ENCODE results near the gene RALGAPA1. TPM values are rescaled to one million over a fixed set of nuclear protein-coding genes. Genes with fewer than 3 reads are reported as not detected.
A peak's percentile ranks its signal among the peaks of the same experiment; 100 is the strongest.

RALGAPA1 gene
- total and polyA plus RNA-seq, 2 donors (not counting 1 experiment from before 2014, with no cell fraction given): 7.2 to 34.5 TPM

GRCh38 chr14:35682802-35683201 lies 126.3 kb downstream of the RALGAPA1 start:
- TF ChIP-seq CTCF (conservative IDR thresholded peaks at IDR 0.05 in 1 of 2, IDR thresholded peaks at IDR 0.05 in 1 of 2; ENCODE audit: low read depth in 1 of 2, low read length in 2 of 2): no peak
- no peak for TF ChIP-seq EZH2 (IDR thresholded peaks at IDR 0.05; ENCODE audit: low read length, missing control alignments)
- H3K9ac ChIP-seq (ENCODE audit: insufficient read depth, low read length): no peak overlapping the region
- H4K20me1 ChIP-seq (ENCODE audit: control insufficient read depth, extremely low read depth, insufficient read depth, low read length): no peaks in the 10 kb centered on the region
- no peaks in the 10 kb centered on the region for H3K9me3 ChIP-seq (ENCODE audit: control insufficient read depth, insufficient read depth, low read depth, low read length)
- H3K36me3 ChIP-seq (ENCODE audit: control insufficient read depth, insufficient read depth, low read length): no peaks in the 10 kb centered on the region
- no peaks in the 10 kb centered on the region for H3K79me2 ChIP-seq (ENCODE audit: control insufficient read depth, insufficient read depth, low read length)
- H3K27me3 ChIP-seq (ENCODE audit: control insufficient read depth, insufficient read depth, low read length): no peaks in the 10 kb centered on the region
- peak in 1 of 2 donors; percentile 33 for DNase-seq (ENCODE audit: low read depth in 2 of 2)
- H2AFZ ChIP-seq (ENCODE audit: low read length): no peak overlapping the region
- no peak overlapping the region for H3K4me2 ChIP-seq (ENCODE audit: extremely low read depth, insufficient read depth, low read length)
- no peak overlapping the region for H3K4me3 ChIP-seq (replicated peaks in 1 of 4; ENCODE audit: control extremely low read depth in 1 of 4, insufficient read depth in 1 of 4, low read depth in 3 of 4, low read length in 4 of 4)
- no peak overlapping the region for H3K27ac ChIP-seq (ENCODE audit: insufficient read depth, low read length)
- H3K4me1 ChIP-seq (ENCODE audit: control insufficient read depth, extremely low read depth, insufficient read depth, low read length): no peaks in the 10 kb centered on the region

GRCh38 chr14:35678403-35679028 lies 130.6 kb downstream of the RALGAPA1 start:
- H3K27ac ChIP-seq (ENCODE audit: insufficient read depth, low read length): no peak overlapping the region
- no peaks in the 10 kb centered on the region for H3K36me3 ChIP-seq (ENCODE audit: control insufficient read depth, insufficient read depth, low read length)
- TF ChIP-seq EZH2 (IDR thresholded peaks at IDR 0.05; ENCODE audit: low read length, missing control alignments): no peak
- no peak for TF ChIP-seq CTCF (conservative IDR thresholded peaks at IDR 0.05 in 1 of 2, IDR thresholded peaks at IDR 0.05 in 1 of 2; ENCODE audit: low read depth in 1 of 2, low read length in 2 of 2)
- no peak overlapping the region for H2AFZ ChIP-seq (ENCODE audit: low read length)
- no peaks in the 10 kb centered on the region for H3K9me3 ChIP-seq (ENCODE audit: control insufficient read depth, insufficient read depth, low read depth, low read length)
- no peaks in the 10 kb centered on the region for H4K20me1 ChIP-seq (ENCODE audit: control insufficient read depth, extremely low read depth, insufficient read depth, low read length)
- no peaks in the 10 kb centered on the region for H3K79me2 ChIP-seq (ENCODE audit: control insufficient read depth, insufficient read depth, low read length)
- H3K4me3 ChIP-seq (replicated peaks in 1 of 4; ENCODE audit: control extremely low read depth in 1 of 4, insufficient read depth in 1 of 4, low read depth in 3 of 4, low read length in 4 of 4): no peak overlapping the region
- H3K4me1 ChIP-seq (ENCODE audit: control insufficient read depth, extremely low read depth, insufficient read depth, low read length): no peaks in the 10 kb centered on the region
- no peak overlapping the region for H3K4me2 ChIP-seq (ENCODE audit: extremely low read depth, insufficient read depth, low read length)
- no peak overlapping the region for H3K9ac ChIP-seq (ENCODE audit: insufficient read depth, low read length)
- no peaks in the 10 kb centered on the region for H3K27me3 ChIP-seq (ENCODE audit: control insufficient read depth, insufficient read depth, low read length)
- DNase-seq (ENCODE audit: low read depth in 2 of 2): no peak

GRCh38 chr14:35669782-35670181 lies 139.3 kb downstream of the RALGAPA1 start:
- Histone ChIP-seq H3K9me3 (ENCODE audit: control insufficient read depth, insufficient read depth, low read depth, low read length) (no peaks in the 10 kb centered on the region), H3K9ac (ENCODE audit: insufficient read depth, low read length) (no peak overlapping the region), H4K20me1 (ENCODE audit: control insufficient read depth, extremely low read depth, insufficient read depth, low read length) (no peaks in the 10 kb centered on the region), H2AFZ (ENCODE audit: low read length) (no peak overlapping the region), H3K4me2 (ENCODE audit: extremely low read depth, insufficient read depth, low read length) (no peak overlapping the region), H3K79me2 (ENCODE audit: control insufficient read depth, insufficient read depth, low read length) (no peaks in the 10 kb centered on the region), H3K27me3 (ENCODE audit: control insufficient read depth, insufficient read depth, low read length) (no peaks in the 10 kb centered on the region), H3K36me3 (ENCODE audit: control insufficient read depth, insufficient read depth, low read length) (no peaks in the 10 kb centered on the region), H3K27ac (ENCODE audit: insufficient read depth, low read length) (no peak overlapping the region), H3K4me3 (replicated peaks in 1 of 4; ENCODE audit: control extremely low read depth in 1 of 4, insufficient read depth in 1 of 4, low read depth in 3 of 4, low read length in 4 of 4) (no peak overlapping the region), H3K4me1 (ENCODE audit: control insufficient read depth, extremely low read depth, insufficient read depth, low read length) (no peaks in the 10 kb centered on the region)
- TF ChIP-seq CTCF (conservative IDR thresholded peaks at IDR 0.05 in 1 of 2, IDR thresholded peaks at IDR 0.05 in 1 of 2; ENCODE audit: low read depth in 1 of 2, low read length in 2 of 2) (no peak), EZH2 (IDR thresholded peaks at IDR 0.05; ENCODE audit: low read length, missing control alignments) (no peak)
- peak; percentile 5 to 63 for DNase-seq (ENCODE audit: low read depth in 2 of 2)

All from fibroblast of lung (primary cell).